GM12892 (cell line): ENCODE results near the gene URM1.

Experiments used
- POLR2A ChIP-seq: IDR thresholded peaks from 2 replicates; pipeline ENCODE4 v1.6.1; 2011; ENCODE audit warnings: low read depth, low read length, control low read depth
- TAF1 ChIP-seq: IDR thresholded peaks from 2 replicates; pipeline ENCODE4 v1.6.1; 2011; ENCODE audit warnings: low read depth, mild to moderate bottlenecking, control low read depth, low read length, borderline replicate concordance

- TF ChIP-seq POLR2A (no peak), TAF1 (no peak)
Measured at GRCh38 chr9:128391956-128392301, 20.8 kb downstream of the URM1 start.
